ENCODE results near the gene ZNF222. TPM values are rescaled to one million over a fixed set of nuclear protein-coding genes. Genes with fewer than 3 reads are reported as not detected.

Gene ZNF222
- polyA plus RNA-seq, 3 donors: 1.0 to 1.5 (median 1.1) TPM

- Histone ChIP-seq H3K9ac (ENCODE audit: insufficient read depth, low read length, poor library complexity, severe bottlenecking) (no peak overlapping the region), H3K79me2 (ENCODE audit: insufficient read depth, low read length) (no peaks in the 10 kb centered on the region), H2AFZ (ENCODE audit: insufficient read depth, low read depth, low read length, poor library complexity, severe bottlenecking) (no peak overlapping the region), H4K20me1 (ENCODE audit: insufficient read depth, low read length) (no peaks in the 10 kb centered on the region), H3K27me3 (ENCODE audit: control insufficient read depth in 2 of 2, insufficient read depth in 2 of 2, low read length in 2 of 2) (no peaks in the 10 kb centered on the region), H3K27ac (ENCODE audit: low read depth in 1 of 2, low read length in 2 of 2) (no peak overlapping the region), H3K4me1 (ENCODE audit: control insufficient read depth in 1 of 2, insufficient read depth in 2 of 2, low read length in 2 of 2) (peaks cover 14 to 16% of the 10 kb centered on the region in 2 donors), H3K4me3 (replicated peaks in 1 of 3; ENCODE audit: low read depth in 2 of 3, low read length in 3 of 3) (no peak overlapping the region), H3K9me3 (replicated peaks in 1 of 2; ENCODE audit: control insufficient read depth in 1 of 2, insufficient read depth in 1 of 2, low read length in 2 of 2) (peaks cover 6 to 12% of the 10 kb centered on the region in 2 donors), H3K36me3 (replicated peaks in 1 of 2; ENCODE audit: control insufficient read depth in 1 of 2, insufficient read depth in 2 of 2, low read length in 2 of 2) (peaks cover 4 to 11% of the 10 kb centered on the region in 2 donors), H3K4me2 (replicated peaks; ENCODE audit: extremely low read depth, low read length, poor library complexity, severe bottlenecking) (no peak overlapping the region)
- intact Hi-C loops (cut with micrococcal nuclease): loop anchor here in 1 of 2 donors (10.0 kb wide), 1 partner anchor 252 kb away; the partner anchor contains the start of gene ZNF283
- H3K4me1 Mint-ChIP-seq: peaks cover 18% of the 10 kb centered on the region
- no CpG with 5 or more reads among the region's 2 CpGs for WGBS (ENCODE audit: insufficient coverage)
- H3K9me3 Mint-ChIP-seq: peaks cover 16 to 38% (median 26%) of the 10 kb centered on the region in 7 donors
- no peak overlapping the region for H3K27ac Mint-ChIP-seq
- H3K27me3 Mint-ChIP-seq (ENCODE audit: low read depth in 3 of 3): peaks cover 3 to 5% (median 4%) of the 10 kb centered on the region in 3 donors
- H3K4me3 Mint-ChIP-seq: no peak overlapping the region
- no peak for DNase-seq
- H3K36me3 Mint-ChIP-seq: peaks cover 18 to 28% of the 10 kb centered on the region in 2 donors
- no peak for TF ChIP-seq CTCF (IDR thresholded peaks at IDR 0.05)
These were observed 51.1 kb downstream of the ZNF222 start for GRCh38 chr19:44076325-44076724.

Small RNAs within 50 kb of the gene (small RNA-seq; reads per million reads assigned to genes)
- not detected for gene AC006213.5 (ENCODE audit: insufficient read length, low read depth)

Other genes starting within 250 kb of the ZNF222 start
- gene KCNN4, start 244.4 kb upstream of the ZNF222 start, polyA plus RNA-seq: 10 to 100 TPM; 12.9 to 70.4 (median 17.1) TPM
- under 1 TPM; 0.19 to 0.39 (median 0.24) TPM for gene LYPD5, start 222.9 kb upstream of the ZNF222 start, polyA plus RNA-seq
- gene ZNF283, start 198.1 kb upstream of the ZNF222 start, polyA plus RNA-seq: 1 to 10 TPM in 2 of 3 donors, under 1 TPM in 1; 0.80 to 2.5 (median 2.0) TPM
- gene ZNF404, start 141.4 kb upstream of the ZNF222 start, polyA plus RNA-seq: under 1 TPM in 1 of 3 donors, not detected in 2; 0.44 TPM
- 1 to 10 TPM; 2.1 to 6.3 (median 6.0) TPM for gene ZNF45, start 90.1 kb upstream of the ZNF222 start, polyA plus RNA-seq
- gene ZNF221, start 74.2 kb upstream of the ZNF222 start, polyA plus RNA-seq: under 1 TPM in 2 of 3 donors, not detected in 1; 0.13 to 0.29 TPM
- 1 to 10 TPM; 1.2 to 3.0 (median 1.4) TPM for gene ZNF155, start 41.2 kb upstream of the ZNF222 start, polyA plus RNA-seq
- gene ZNF230, start 22.4 kb upstream of the ZNF222 start, polyA plus RNA-seq: 1 to 10 TPM; 1.0 to 3.9 (median 1.3) TPM
- gene ZNF223, start 26.7 kb downstream of the ZNF222 start, polyA plus RNA-seq: 1 to 10 TPM; 1.1 to 2.0 (median 1.2) TPM
- 1 to 10 TPM in 1 of 3 donors, under 1 TPM in 2; 0.04 to 1.3 (median 0.13) TPM for gene ZNF284, start 46.8 kb downstream of the ZNF222 start, polyA plus RNA-seq
- 10 to 100 TPM in 1 of 3 donors, 1 to 10 TPM in 2; 2.9 to 30.1 (median 3.5) TPM for gene ZNF224, start 69.0 kb downstream of the ZNF222 start, polyA plus RNA-seq
- 1 to 10 TPM in 1 of 3 donors, under 1 TPM in 2; 0.86 to 1.1 (median 0.93) TPM for gene ZNF225, start 88.0 kb downstream of the ZNF222 start, polyA plus RNA-seq
- gene ZNF234, start 116.2 kb downstream of the ZNF222 start, polyA plus RNA-seq: 1 to 10 TPM in 2 of 3 donors, under 1 TPM in 1; 0.73 to 2.3 (median 2.2) TPM
- gene ZNF226, start 139.7 kb downstream of the ZNF222 start, polyA plus RNA-seq: 10 to 100 TPM in 2 of 3 donors, 1 to 10 TPM in 1; 9.3 to 16.6 (median 16.3) TPM
- gene ZNF227, start 187.2 kb downstream of the ZNF222 start, polyA plus RNA-seq: 1 to 10 TPM; 2.6 to 4.9 (median 3.8) TPM
- gene ZNF233, start 234.5 kb downstream of the ZNF222 start, polyA plus RNA-seq: under 1 TPM in 2 of 3 donors, not detected in 1; 0.05 to 0.08 TPM

Measured in CD14-positive monocyte (primary cell).